ENCODE data around the gene TRIM50.
"Not testable (repeated sequence)": the region's sequence is repeated elsewhere in the genome, so short reads cannot be mapped to it uniquely, and the experiment has no call there.

The TRIM50 gene

GRCh38 chr7:73327922-73328321 is at the start of gene TRIM50, which contains the start of gene FKBP6:
Gene TRIM50 (minus strand): TSS chr7:73328082. CDS start chr7:73324787, 3,295 bp downstream.
Gene FKBP6 (plus strand): TSS chr7:73328161. CDS start chr7:73328429, 268 bp downstream.
- H3K9ac ChIP-seq (ENCODE audit: low read depth, low read length, poor library complexity, severe bottlenecking); H3K9me2 ChIP-seq (replicated peaks; ENCODE audit: low read depth, low read length); H4K20me1 ChIP-seq (ENCODE audit: insufficient read depth, low read length, poor library complexity, severe bottlenecking); H3K4me1 ChIP-seq (ENCODE audit: insufficient read depth, low read length, poor library complexity, severe bottlenecking); H3K4me3 ChIP-seq (ENCODE audit: low read length, poor library complexity, severe bottlenecking); H3K79me2 ChIP-seq (ENCODE audit: insufficient read depth, low read length); H3K9me3 ChIP-seq (ENCODE audit: insufficient read depth, low read depth, low read length); H3K4me2 ChIP-seq (ENCODE audit: low read depth, low read length, poor library complexity, severe bottlenecking); H3K27me3 ChIP-seq (ENCODE audit: insufficient read depth, low read length, poor library complexity, severe bottlenecking); H3F3A ChIP-seq (ENCODE audit: low read depth); H2AFZ ChIP-seq (ENCODE audit: low read length); H3K36me3 ChIP-seq (ENCODE audit: insufficient read depth, low read length): not testable (repeated sequence)

- H3K9me3 ChIP-seq (ENCODE audit: insufficient read depth, low read depth, low read length) = no peaks in the 10 kb centered on the region
- H3F3A ChIP-seq (ENCODE audit: low read depth) = no peaks in the 10 kb centered on the region
- no peak overlapping the region for H3K4me2 ChIP-seq (ENCODE audit: low read depth, low read length, poor library complexity, severe bottlenecking)
- no peaks in the 10 kb centered on the region for H3K36me3 ChIP-seq (ENCODE audit: insufficient read depth, low read length)
- no peaks in the 10 kb centered on the region for H3K9me2 ChIP-seq (replicated peaks; ENCODE audit: low read depth, low read length)
- H3K27me3 ChIP-seq (ENCODE audit: insufficient read depth, low read length, poor library complexity, severe bottlenecking) = no peaks in the 10 kb centered on the region
- no peaks in the 10 kb centered on the region for H3K79me2 ChIP-seq (ENCODE audit: insufficient read depth, low read length)
- no peak overlapping the region for H3K9ac ChIP-seq (ENCODE audit: low read depth, low read length, poor library complexity, severe bottlenecking)
- TF ChIP-seq EZH2phosphoT487 (IDR thresholded peaks at IDR 0.05; ENCODE audit: borderline replicate concordance) (no peak), CTCF (conservative IDR thresholded peaks at IDR 0.05; ENCODE audit: low read length) (no peak)
- no peaks in the 10 kb centered on the region for H4K20me1 ChIP-seq (ENCODE audit: insufficient read depth, low read length, poor library complexity, severe bottlenecking)
- H3K4me3 ChIP-seq (ENCODE audit: low read length, poor library complexity, severe bottlenecking) = no peak overlapping the region
- H3K4me1 ChIP-seq (ENCODE audit: insufficient read depth, low read length, poor library complexity, severe bottlenecking) = no peaks in the 10 kb centered on the region
- no peak overlapping the region for H2AFZ ChIP-seq (ENCODE audit: low read length)
Observed at GRCh38 chr7:73376671-73377412, 49.0 kb upstream of the TRIM50 start.

GRCh38 chr7:73376262-73376661 is 48.4 kb upstream of the TRIM50 start:
- H3K4me2 ChIP-seq (ENCODE audit: low read depth, low read length, poor library complexity, severe bottlenecking); H2AFZ ChIP-seq (ENCODE audit: low read length); H3K9ac ChIP-seq (ENCODE audit: low read depth, low read length, poor library complexity, severe bottlenecking); H3K9me2 ChIP-seq (replicated peaks; ENCODE audit: low read depth, low read length); H3K4me1 ChIP-seq (ENCODE audit: insufficient read depth, low read length, poor library complexity, severe bottlenecking); H3K9me3 ChIP-seq (ENCODE audit: insufficient read depth, low read depth, low read length); H3K4me3 ChIP-seq (ENCODE audit: low read length, poor library complexity, severe bottlenecking); H3K36me3 ChIP-seq (ENCODE audit: insufficient read depth, low read length); H3K79me2 ChIP-seq (ENCODE audit: insufficient read depth, low read length); H3K27me3 ChIP-seq (ENCODE audit: insufficient read depth, low read length, poor library complexity, severe bottlenecking); H4K20me1 ChIP-seq (ENCODE audit: insufficient read depth, low read length, poor library complexity, severe bottlenecking); H3F3A ChIP-seq (ENCODE audit: low read depth): not testable (repeated sequence)

- Histone ChIP-seq H3K9me3 (ENCODE audit: insufficient read depth, low read depth, low read length) (no peaks in the 10 kb centered on the region), H3K4me2 (ENCODE audit: low read depth, low read length, poor library complexity, severe bottlenecking) (no peak overlapping the region), H3K79me2 (ENCODE audit: insufficient read depth, low read length) (no peaks in the 10 kb centered on the region), H3K36me3 (ENCODE audit: insufficient read depth, low read length) (no peaks in the 10 kb centered on the region), H3K9ac (ENCODE audit: low read depth, low read length, poor library complexity, severe bottlenecking) (no peak overlapping the region), H4K20me1 (ENCODE audit: insufficient read depth, low read length, poor library complexity, severe bottlenecking) (no peaks in the 10 kb centered on the region), H3K4me3 (ENCODE audit: low read length, poor library complexity, severe bottlenecking) (no peak overlapping the region), H3K27me3 (ENCODE audit: insufficient read depth, low read length, poor library complexity, severe bottlenecking) (no peaks in the 10 kb centered on the region), H3K9me2 (replicated peaks; ENCODE audit: low read depth, low read length) (no peaks in the 10 kb centered on the region), H3K4me1 (ENCODE audit: insufficient read depth, low read length, poor library complexity, severe bottlenecking) (no peaks in the 10 kb centered on the region), H2AFZ (ENCODE audit: low read length) (no peak overlapping the region), H3F3A (ENCODE audit: low read depth) (no peaks in the 10 kb centered on the region)
- TF ChIP-seq CTCF (conservative IDR thresholded peaks at IDR 0.05; ENCODE audit: low read length) (no peak), EZH2phosphoT487 (IDR thresholded peaks at IDR 0.05; ENCODE audit: borderline replicate concordance) (no peak)
Observed at GRCh38 chr7:73373741-73374140, 45.9 kb upstream of the TRIM50 start.
